GM19328 (cell line): ENCODE data around the gene RHOA.
"Not testable (repeated sequence)": the region's sequence is repeated elsewhere in the genome, so short reads cannot be mapped to it uniquely, and the experiment has no call there.

Experiments used
- ATAC-seq: cut with Tn5 transposase; IDR thresholded peaks from one replicate; pipeline ENCODE4 v1.9.1; 2021; ENCODE audit warnings: mild to moderate bottlenecking, moderate library complexity; ENCODE audit not compliant: unreplicated experiment

The RHOA gene

DNA sequence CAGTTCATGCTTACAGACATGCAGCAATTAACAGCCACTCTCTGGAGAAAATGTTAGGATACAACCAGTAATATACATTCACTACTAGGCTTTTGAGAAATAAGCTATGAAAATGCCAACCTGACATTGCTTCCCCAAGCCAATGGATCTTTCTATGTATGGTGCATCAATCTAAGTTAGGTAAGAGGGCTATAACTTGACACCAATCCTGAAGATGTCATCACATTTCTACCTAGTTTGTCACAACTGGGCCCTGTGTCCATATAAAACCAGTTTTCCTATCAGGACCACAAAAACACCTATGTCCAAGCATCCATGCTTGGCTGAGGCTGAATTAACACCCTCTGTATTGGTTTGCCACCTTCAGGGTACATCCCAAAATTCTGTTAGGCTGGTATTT is 39.8 kb downstream of the RHOA start:
- ATAC-seq = no peak

DNA sequence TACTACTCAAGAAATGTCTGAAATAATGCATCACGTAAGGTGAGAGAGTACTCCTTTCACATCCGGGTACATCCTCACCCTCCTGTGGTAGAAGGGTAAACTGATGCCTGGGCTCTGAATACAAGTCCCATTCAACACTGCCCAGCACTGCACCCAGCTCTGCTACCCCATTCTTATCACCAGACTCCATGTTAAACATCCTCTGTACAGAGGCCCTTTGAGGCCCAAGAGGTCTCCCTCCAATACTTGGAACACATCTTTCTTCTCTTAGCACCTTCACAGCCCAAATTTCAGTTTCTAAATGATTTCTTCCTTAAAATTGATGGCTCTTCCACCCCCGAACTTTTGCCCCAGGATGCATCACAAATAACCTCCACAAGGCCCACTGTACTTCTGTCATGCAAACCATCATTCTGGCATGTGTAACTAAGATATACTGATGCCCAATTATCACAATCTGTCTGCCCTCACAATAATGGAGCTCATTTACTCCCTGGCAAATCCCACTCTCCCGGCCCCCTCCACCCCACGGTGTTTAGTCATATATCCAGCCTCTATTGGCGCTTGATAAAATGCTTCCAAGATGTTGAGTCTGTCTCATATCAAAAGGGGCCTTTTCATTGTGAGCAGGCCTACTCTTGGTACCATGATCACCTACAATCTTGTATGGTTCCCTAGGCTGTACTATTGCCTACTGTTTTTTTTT is 41.0 kb downstream of the RHOA start:
- ATAC-seq = no peak

DNA sequence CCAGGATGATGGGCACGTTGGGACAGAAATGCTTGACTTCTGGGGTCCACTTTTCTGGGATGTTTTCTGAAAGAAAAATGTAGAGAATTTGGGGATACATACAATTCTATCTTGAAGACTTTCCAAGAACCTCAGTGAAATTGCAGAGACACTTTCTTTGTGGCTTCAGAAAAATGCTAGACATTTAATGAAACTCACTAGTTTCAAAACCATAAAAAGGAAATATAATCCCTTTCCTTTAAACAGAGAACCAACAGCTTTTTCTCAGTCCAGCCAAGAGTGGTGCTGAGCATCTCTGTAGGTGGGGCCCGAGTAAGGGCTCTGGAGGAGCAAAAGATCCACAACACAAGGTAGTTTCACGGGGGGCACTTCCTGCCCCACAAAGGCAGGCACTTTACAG is 49.2 kb downstream of the RHOA start:
- no peak for ATAC-seq

DNA sequence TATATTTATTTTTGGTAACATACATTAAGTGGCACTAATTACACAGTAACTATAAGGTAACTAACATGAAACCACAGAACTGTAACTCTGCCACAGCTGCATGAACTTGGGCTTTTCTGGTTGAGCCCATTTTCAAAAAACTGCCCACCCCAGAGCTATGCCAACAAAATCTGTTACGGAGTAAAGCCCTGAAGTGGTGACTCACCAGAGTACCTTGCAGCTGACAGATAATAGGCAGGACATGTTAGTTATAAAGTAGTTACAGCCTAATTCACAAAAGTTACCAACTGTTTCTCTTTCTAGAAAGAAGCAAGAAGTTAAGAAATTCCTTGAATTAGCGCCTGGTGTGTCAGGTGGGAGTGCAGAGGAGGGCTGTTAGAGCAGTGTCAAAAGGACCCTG is 52.2 kb downstream of the RHOA start:
- ATAC-seq = no peak

DNA sequence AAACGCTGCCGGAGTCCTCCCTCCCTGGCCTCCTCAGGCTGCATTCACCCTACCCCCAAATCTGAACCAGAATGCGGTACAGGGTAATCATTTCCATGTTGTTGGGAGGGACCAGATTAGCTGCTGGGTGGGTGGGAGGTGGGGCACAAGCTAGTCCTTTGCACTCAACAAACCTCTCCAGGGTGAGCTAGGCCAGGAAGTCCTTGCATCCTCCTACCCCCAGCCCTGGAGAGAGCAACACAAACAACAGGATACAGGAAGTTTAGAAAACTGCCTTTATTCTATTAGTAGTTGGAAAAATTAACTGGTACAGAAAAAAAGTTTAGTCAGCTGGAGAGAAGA is 52.9 kb downstream of the RHOA start:
- ATAC-seq = no peak

DNA sequence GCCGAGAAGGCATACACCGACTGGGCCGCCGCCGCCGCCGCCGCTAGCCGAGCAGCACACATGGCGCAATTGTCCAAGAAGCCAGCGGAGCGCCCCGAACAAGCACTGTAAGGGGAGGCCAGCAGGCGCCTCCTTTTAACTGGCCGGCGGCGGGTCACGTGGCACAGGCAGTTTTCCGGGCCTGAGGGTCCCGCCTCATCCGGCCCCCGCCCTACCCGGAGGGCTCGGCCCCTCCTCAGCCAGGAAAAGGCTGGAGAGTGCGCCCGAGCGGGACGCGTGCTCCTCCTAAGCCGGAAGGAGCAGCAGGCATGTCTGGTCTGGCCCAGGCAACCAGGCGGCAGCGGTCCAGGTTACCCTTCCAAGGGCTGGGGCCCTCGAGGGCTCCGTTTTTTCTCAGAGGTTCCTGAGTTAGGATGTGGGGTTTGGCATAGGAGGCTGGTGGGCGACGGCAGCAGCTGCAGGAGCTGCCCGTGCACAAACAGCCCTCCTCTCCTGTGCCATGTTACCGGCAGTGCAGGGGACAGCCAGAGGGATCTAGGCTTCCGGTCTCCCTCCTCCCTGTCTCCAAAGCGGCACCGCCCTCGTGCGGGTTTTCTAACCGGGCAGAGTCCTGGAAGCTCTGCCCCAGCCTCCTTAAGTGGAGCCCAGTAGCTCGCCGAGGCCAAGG is 53.4 kb downstream of the RHOA start, which contains the start of gene GPX1:
TSS of gene GPX1 (minus strand) at position 137 of the 667 bp plus-strand sequence. CDS start at position 62, 75 bp downstream.
- ATAC-seq = peak; percentile 88

DNA sequence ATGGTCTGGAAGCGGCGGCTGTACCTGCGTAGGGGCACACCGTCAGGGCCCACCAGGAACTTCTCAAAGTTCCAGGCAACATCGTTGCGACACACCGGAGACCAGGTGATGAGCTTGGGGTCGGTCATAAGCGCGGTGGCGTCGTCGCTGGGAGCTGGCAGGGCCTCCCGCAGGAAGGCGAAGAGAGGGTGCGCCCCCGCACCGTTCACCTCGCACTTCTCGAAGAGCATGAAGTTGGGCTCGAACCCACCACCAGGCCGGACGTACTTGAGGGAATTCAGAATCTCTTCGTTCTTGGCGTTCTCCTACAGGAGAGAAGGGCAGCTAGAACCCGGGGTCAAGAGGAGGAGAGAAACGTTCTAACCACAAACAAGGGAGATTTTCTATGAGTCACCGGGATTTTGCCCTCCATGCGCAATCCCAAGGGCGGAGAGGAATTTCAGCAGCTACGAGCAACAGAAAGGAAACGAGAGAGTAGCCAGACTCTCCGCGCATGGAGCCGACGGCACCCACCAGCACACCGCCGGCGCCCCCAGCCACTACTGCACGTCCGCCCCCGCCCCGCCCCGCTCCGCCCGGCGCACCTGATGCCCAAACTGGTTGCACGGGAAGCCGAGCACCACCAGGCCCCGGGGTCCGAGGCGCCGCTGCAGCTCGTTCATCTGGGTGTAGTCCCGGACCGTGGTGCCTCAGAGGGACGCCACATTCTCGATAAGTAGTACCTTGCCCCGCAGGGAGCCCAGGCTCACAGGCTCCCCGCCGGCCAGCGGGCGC is 54.1 kb downstream of the RHOA start:
- ATAC-seq = peak; percentile 26

DNA sequence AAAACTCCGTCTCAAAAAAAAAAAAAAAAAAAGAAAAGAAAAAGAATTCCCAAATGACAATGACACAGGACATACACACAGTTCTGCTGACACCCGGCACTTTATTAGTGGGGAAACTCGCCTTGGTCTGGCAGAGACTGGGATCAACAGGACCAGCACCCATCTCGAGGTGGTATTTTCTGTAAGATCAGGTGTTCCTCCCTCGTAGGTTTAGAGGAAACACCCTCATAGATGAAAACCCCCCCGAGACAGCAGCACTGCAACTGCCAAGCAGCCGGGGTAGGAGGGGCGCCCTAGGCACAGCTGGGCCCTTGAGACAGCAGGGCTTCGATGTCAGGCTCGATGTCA is 54.7 kb downstream of the RHOA start:
- not testable (repeated sequence) for ATAC-seq

DNA sequence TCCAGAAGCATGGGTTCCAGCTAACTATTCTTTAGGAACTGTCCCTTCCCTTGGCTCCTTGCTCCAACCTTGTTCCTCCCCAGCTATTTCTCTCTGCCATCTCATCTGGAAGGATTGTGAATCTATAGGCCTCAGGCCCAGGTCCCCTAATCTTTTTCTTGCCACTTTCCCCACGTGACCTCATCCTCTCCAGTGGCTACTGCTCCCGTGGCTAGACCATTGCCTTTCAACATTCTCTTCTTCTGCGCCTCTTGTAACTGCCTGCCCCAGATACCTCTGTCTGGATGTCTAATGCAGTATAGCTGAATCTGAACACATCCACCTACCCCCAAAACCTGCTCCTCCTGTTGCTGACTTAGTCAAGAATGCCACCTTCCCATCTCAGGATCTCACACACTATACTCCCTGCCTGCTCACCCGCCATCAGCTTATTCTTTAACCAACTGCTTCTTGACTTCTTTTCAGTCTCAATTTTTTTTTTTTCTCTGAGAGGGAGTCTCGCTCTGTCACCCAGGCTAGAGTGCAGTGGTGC is 58.8 kb downstream of the RHOA start:
- ATAC-seq = no peak

DNA sequence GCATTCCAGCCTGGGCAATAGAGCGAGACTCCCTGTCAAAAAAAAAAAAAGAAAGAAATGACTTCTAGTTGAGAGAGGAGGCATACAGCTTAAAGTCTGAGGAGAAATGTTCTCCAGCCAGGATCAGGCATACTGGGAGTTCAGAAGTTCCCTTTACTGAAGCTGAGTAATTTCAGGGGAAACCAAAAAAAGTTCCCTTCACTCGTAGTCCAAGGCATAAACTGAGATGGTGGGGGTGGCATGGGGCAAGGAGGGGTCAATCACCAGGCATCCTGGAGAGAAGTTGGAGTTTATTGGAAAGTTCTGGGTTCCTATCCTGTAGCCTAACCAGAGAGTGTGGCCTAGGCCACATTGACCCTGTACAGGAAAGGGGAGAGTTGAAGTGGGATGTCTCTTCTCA is 59.5 kb downstream of the RHOA start:
- ATAC-seq = no peak

DNA sequence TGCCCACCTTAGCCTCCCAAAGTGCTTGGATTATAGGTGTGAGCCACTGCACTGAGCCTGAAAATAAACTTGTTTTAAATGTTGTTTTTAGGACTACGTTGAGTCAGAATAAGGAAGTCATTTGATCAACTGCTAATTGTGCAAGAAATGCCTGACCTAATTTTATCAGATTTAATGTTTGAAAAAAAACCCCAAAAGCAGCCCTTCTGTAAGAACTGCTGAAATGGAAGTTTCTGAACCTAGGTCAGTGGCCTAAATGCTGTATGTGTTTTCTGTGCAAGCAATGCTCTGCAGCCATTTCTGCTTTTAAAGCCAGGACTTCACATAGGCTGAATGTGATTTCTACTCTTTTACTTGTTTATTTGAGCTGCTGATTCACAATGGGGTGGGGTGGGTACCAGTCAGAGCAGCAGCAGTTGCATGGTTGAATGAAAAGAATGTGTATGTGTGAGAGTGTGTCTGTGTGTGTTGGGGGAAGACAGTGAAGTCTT is 60.2 kb downstream of the RHOA start:
- no peak for ATAC-seq

DNA sequence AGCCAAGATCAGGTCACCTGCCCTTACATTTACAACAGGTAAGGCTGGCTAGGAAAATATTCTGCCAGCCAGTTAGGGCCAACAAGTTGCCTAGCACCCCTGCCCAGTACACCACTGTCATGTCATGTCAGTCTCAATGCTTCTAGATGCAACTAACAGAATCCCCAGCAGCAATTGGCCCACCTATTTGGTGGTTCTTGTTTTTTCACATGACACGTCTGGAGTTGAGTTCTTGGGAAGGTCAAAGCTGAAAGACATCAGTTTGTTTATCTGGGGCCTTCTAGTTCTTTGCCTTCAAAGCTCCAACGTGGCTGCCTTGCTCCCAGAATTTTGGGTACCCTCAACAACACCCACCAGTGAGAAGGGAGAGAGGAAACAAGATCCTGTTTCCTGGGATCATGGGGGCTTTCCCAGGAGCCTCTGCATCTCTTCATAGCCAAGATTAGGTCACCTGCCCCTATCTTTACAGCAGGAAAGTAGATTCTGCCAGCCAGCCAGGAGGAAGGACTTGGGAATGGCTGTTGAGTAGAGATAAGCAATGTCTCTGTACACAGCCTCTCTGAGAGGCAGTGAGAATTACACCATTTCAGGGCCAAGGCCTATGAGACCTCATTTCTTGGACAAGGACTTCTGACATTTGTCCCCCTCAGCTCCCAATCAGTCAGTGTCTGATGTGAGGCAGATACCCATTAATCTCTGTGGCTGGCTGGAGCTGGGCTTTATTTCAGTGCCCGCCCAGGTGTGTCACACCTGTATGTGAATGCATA is 62.2 kb downstream of the RHOA start:
- ATAC-seq = no peak

DNA sequence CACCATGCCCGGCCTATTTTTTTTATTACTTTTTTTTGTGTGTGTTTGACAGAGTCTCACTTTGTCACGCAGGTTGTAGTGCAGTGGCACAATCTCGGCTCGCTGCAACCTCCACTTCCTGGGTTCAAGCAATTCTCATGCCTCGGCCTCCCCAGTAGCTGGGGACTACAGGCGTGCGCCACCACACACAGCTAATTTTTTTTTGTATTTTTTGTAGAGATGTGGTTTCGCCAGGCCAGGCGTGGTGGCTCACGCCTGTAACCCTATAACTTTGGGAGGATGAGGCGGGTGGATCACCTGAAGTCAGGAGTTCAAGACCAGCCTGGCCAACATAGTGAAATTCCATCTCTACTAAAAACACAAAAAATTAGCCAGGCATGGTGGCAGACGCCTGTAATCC is 63.4 kb downstream of the RHOA start:
- not testable (repeated sequence) for ATAC-seq

DNA sequence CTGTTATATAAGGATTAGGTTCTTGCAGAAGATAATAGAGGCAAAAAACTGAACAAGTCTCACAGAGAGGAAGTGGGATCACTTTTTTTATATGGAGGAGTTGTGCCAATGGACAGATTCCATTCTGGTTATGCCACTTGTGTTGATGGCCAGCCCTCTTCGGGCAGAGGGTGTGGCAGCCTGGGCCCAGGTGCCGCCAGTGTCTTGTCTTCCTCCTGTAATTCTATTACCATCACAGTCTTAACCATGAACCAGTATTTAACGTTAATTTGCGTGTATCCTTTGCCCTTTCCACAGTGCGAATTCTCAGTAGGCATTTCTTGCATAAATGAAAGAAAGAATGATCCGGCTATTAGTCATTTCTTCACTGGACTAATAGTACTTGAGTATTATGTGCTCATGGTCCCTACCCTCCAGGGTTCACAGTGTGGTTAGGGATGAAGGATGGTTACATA is 65.0 kb downstream of the RHOA start:
- ATAC-seq = no peak

DNA sequence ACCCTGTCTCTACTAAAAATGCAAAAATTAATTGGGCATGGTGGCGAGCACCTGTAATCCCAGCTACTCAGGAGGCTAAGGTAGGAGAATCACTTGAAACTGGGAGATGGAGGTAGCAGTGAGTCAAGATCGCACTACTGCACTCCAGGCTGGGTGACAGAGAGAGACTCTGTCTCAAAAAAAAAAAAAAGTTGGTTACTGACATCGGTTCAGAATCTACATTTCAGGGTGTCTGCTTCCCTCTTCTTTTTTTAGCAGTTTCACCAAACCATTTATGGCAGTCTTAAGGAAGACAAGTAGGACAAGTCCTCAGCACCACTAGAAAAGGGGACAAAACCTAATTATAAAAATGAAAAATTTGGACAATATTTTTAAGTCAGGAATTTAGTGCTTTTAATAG is 68.6 kb downstream of the RHOA start:
- ATAC-seq = no peak

DNA sequence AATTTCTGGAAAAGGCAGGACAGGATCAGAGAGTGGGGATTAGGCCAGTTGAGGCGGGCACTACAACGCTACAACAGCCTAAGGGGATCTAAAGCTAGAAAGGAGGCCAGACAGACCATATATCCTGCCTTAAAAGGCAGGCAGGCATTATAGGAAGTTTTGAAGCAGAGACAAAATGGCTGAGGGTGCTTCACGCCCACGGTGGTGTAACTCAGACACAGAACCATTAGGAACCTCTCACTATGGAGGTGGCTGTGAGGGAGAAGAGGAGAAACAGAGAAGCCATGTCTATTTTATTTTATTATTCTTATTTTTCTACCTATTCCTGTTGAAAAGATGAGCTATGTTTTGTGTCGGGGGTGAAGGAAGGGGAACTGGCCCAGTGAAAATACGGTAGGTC is 69.8 kb downstream of the RHOA start:
- ATAC-seq = no peak

DNA sequence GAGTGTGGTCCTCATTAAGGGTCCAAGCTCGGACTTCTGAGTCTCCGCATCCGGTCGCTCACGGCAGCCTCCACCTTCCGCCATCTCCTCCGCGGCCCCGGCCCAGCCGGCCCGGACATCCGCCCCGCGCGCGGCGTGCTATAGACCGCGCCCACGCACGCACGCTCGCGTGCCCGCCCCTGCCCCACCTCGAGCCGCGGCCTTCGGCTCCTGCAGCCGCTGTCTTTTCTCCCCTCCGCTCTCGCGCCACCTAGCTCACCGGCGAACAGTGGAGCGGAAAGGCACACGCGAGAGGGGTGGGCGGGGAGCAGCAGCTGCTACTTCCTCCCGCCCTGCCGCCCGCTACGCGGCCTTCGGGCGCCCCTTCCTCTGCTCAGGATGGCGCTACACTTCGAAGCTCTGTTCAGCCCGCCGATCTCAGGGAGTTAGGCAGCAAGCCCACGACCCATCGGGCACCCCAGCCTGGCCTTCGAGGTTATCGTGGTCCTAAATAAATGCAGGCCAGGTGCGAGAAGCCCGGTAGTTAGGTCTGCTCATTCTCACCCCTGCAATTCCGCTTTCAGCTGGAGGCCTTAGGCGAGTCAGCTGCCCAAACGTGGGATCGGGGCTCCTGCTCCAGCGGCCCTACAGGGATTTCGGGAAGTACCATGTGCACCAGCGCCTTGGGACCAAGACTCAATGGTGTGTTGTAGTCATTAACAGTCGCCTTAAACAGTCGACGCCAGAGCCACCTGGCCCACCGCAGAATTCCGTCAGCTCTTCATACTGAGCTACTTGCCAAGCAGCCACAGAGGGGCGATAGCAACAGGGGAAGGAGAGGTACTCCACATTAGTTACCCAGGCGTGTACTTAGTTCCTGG is 71.6 kb downstream of the RHOA start, which contains the start of gene USP4:
TSS of gene USP4 (minus strand) at position 113 of the 860 bp plus-strand sequence. CDS start at position 84, 29 bp downstream.
- peak; percentile 92 for ATAC-seq

DNA sequence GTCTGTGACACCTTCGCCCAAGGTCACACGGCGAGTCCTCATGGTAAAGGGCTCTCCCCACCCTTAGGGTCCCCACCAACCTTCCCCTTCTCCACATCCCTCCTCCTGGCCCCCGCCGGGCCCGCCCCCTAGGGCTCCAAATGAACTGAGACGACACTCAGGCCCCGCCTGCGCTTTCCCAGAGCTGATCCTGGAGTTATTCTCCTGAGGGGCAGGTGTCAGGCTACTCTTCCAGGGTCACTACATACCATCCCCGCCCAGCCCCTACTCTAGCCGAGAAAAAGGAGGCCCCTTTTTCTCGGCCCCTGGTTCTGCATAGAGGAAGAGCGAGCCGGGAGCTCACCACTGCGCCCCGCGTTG is 72.2 kb downstream of the RHOA start:
- no peak for ATAC-seq

DNA sequence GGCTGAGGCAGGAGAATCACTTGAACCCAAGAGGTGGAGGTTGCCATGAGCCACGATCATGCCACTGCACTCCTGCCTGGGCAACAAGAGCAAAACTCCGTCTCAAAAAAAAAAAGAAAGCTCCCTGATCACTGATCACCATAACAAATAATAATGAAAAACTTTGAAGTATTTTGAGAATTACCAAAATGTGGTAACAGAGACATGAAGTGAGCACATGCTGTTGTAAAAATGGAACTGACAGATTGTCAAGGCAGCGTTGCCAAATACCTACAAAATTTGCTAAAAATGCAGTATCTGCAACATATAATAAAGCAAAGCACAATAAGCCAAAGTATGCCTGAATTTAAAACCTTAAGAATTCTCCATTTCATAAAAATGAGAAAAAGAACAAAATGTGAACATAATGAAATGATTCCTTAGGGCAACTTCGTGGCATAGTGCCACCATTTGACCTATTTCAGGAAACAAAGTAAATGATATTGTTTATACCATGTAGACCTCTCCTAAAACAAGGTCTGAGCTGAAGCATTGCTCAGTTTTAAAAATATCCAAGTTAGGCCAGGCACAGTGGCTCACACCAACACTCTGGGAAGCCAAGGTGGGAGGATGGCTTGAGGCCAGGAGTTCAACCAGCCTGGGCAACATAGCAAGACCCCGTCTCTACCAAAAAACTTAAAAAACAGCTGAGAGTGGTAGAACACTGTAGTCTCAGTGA is 77.7 kb downstream of the RHOA start:
- no peak for ATAC-seq
